ENCODE results near the gene PRM3. TPM values are rescaled to one million over a fixed set of nuclear protein-coding genes. Genes with fewer than 3 reads are reported as not detected.

PRM3 gene
- total RNA-seq = not detected

GRCh38 chr16:11272921-11273720 lies at the start of gene PRM3:
TSS of gene PRM3 (minus strand) at chr16:11273629. CDS start at chr16:11273595, 34 bp downstream.
- ChIA-PET POLR2A (interaction anchor here (1.0 kb wide), 1 partner anchor 38 kb away, joined by 3 read pairs; no protein-coding TSS in a partner anchor), CTCF (interaction anchor here (0.7 to 1.4 kb wide), 2 partner anchors 11 to 309 kb away, joined by 3 to 5 read pairs; no protein-coding TSS in a partner anchor)
- Mint-ChIP-seq H3K27me3 (ENCODE audit: low read depth) (peaks cover 4% of the 10 kb centered on the region), H3K9me3 (ENCODE audit: insufficient read depth) (no peaks in the 10 kb centered on the region), H3K36me3 (ENCODE audit: low read depth) (no peaks in the 10 kb centered on the region), H3K27ac (peak within 1 kb of the TSS; percentile 35), H3K4me1 (ENCODE audit: low read depth) (no peaks in the 10 kb centered on the region), H3K4me3 (no peak within 1 kb of the TSS)
- DNase-seq (no peak), ATAC-seq (no peak)

- Mint-ChIP-seq H3K4me1 (ENCODE audit: low read depth) (peaks cover 59% of the 10 kb centered on the region), H3K9me3 (ENCODE audit: insufficient read depth) (no peaks in the 10 kb centered on the region), H3K4me3 (no peak overlapping the region), H3K27me3 (ENCODE audit: low read depth) (no peaks in the 10 kb centered on the region), H3K27ac (peak overlapping the region; percentile 78), H3K36me3 (ENCODE audit: low read depth) (peaks cover 9% of the 10 kb centered on the region)
- ChIA-PET POLR2A (no interaction called here), CTCF (no interaction called here)
- ATAC-seq (no peak), DNase-seq (no peak)
Observed at GRCh38 chr16:11322823-11323222, 49.4 kb upstream of the PRM3 start.

- peaks cover 2% of the 10 kb centered on the region for H3K36me3 Mint-ChIP-seq (ENCODE audit: low read depth)
- ATAC-seq (no peak), DNase-seq (no peak)
- H3K27me3 Mint-ChIP-seq (ENCODE audit: low read depth) = no peaks in the 10 kb centered on the region
- H3K4me1 Mint-ChIP-seq (ENCODE audit: low read depth) = peaks cover 51% of the 10 kb centered on the region
- no peaks in the 10 kb centered on the region for H3K9me3 Mint-ChIP-seq (ENCODE audit: insufficient read depth)
- H3K4me3 Mint-ChIP-seq = no peak overlapping the region
- ChIA-PET POLR2A (no interaction called here), CTCF (interaction anchor here (1.5 kb wide), 1 partner anchor 35 kb away, joined by 4 read pairs; no protein-coding TSS in a partner anchor)
- H3K27ac Mint-ChIP-seq = no peak overlapping the region
Observed at GRCh38 chr16:11321662-11322061, 48.2 kb upstream of the PRM3 start.

- POLR2A ChIA-PET = no interaction called here
- CTCF ChIA-PET = interaction anchor here (1.5 kb wide), 1 partner anchor 36 kb away, joined by 4 read pairs; no protein-coding TSS in a partner anchor
- H3K4me1 Mint-ChIP-seq (ENCODE audit: low read depth) = peaks cover 47% of the 10 kb centered on the region
- H3K9me3 Mint-ChIP-seq (ENCODE audit: insufficient read depth) = no peaks in the 10 kb centered on the region
- no peaks in the 10 kb centered on the region for H3K27me3 Mint-ChIP-seq (ENCODE audit: low read depth)
- H3K27ac Mint-ChIP-seq = no peak overlapping the region
- H3K36me3 Mint-ChIP-seq (ENCODE audit: low read depth) = peaks cover 2% of the 10 kb centered on the region
- DNase-seq = no peak
- no peak for ATAC-seq
- no peak overlapping the region for H3K4me3 Mint-ChIP-seq
Observed at GRCh38 chr16:11320170-11320569, 46.7 kb upstream of the PRM3 start.

- CTCF ChIA-PET = no interaction called here
- peaks cover 46% of the 10 kb centered on the region for H3K4me1 Mint-ChIP-seq (ENCODE audit: low read depth)
- no peak overlapping the region for H3K4me3 Mint-ChIP-seq
- DNase-seq (no peak), ATAC-seq (no peak)
- no peaks in the 10 kb centered on the region for H3K27me3 Mint-ChIP-seq (ENCODE audit: low read depth)
- peaks cover 2% of the 10 kb centered on the region for H3K36me3 Mint-ChIP-seq (ENCODE audit: low read depth)
- no peaks in the 10 kb centered on the region for H3K9me3 Mint-ChIP-seq (ENCODE audit: insufficient read depth)
- POLR2A ChIA-PET = interaction anchor here (2.0 kb wide), 1 partner anchor 13 kb away, joined by 8 read pairs; no protein-coding TSS in a partner anchor
- H3K27ac Mint-ChIP-seq = peak overlapping the region; percentile 25
Observed at GRCh38 chr16:11319529-11320146, 46.2 kb upstream of the PRM3 start.

- no peak for ATAC-seq
- Mint-ChIP-seq H3K36me3 (ENCODE audit: low read depth) (peaks cover 2% of the 10 kb centered on the region), H3K4me3 (no peak overlapping the region), H3K27me3 (ENCODE audit: low read depth) (no peaks in the 10 kb centered on the region), H3K9me3 (ENCODE audit: insufficient read depth) (no peaks in the 10 kb centered on the region), H3K4me1 (ENCODE audit: low read depth) (peaks cover 50% of the 10 kb centered on the region), H3K27ac (no peak overlapping the region)
- CTCF ChIA-PET = no interaction called here
- no peak for DNase-seq
- POLR2A ChIA-PET = interaction anchor here (2.0 kb wide), 1 partner anchor 14 kb away, joined by 8 read pairs; no protein-coding TSS in a partner anchor
Observed at GRCh38 chr16:11318817-11319216, 45.4 kb upstream of the PRM3 start.

GRCh38 chr16:11316331-11317015 lies 43.0 kb upstream of the PRM3 start:
- DNase-seq (no peak), ATAC-seq (no peak)
- no peaks in the 10 kb centered on the region for H3K27me3 Mint-ChIP-seq (ENCODE audit: low read depth)
- no peak overlapping the region for H3K4me3 Mint-ChIP-seq
- H3K9me3 Mint-ChIP-seq (ENCODE audit: insufficient read depth) = no peaks in the 10 kb centered on the region
- peaks cover 2% of the 10 kb centered on the region for H3K36me3 Mint-ChIP-seq (ENCODE audit: low read depth)
- H3K27ac Mint-ChIP-seq = no peak overlapping the region
- ChIA-PET POLR2A (no interaction called here), CTCF (no interaction called here)
- peaks cover 61% of the 10 kb centered on the region for H3K4me1 Mint-ChIP-seq (ENCODE audit: low read depth)

- no peak for DNase-seq
- H3K4me3 Mint-ChIP-seq = no peak overlapping the region
- peaks cover 2% of the 10 kb centered on the region for H3K36me3 Mint-ChIP-seq (ENCODE audit: low read depth)
- no peaks in the 10 kb centered on the region for H3K27me3 Mint-ChIP-seq (ENCODE audit: low read depth)
- no peak overlapping the region for H3K27ac Mint-ChIP-seq
- CTCF ChIA-PET = no interaction called here
- POLR2A ChIA-PET = no interaction called here
- peaks cover 70% of the 10 kb centered on the region for H3K4me1 Mint-ChIP-seq (ENCODE audit: low read depth)
- H3K9me3 Mint-ChIP-seq (ENCODE audit: insufficient read depth) = no peaks in the 10 kb centered on the region
- no peak for ATAC-seq
Observed at GRCh38 chr16:11315510-11315909, 42.1 kb upstream of the PRM3 start.

- DNase-seq (no peak), ATAC-seq (no peak)
- H3K36me3 Mint-ChIP-seq (ENCODE audit: low read depth) = peaks cover 2% of the 10 kb centered on the region
- POLR2A ChIA-PET = no interaction called here
- CTCF ChIA-PET = no interaction called here
- no peaks in the 10 kb centered on the region for H3K27me3 Mint-ChIP-seq (ENCODE audit: low read depth)
- H3K4me3 Mint-ChIP-seq = no peak overlapping the region
- H3K27ac Mint-ChIP-seq = peak overlapping the region; percentile 10
- H3K4me1 Mint-ChIP-seq (ENCODE audit: low read depth) = peaks cover 74% of the 10 kb centered on the region
- H3K9me3 Mint-ChIP-seq (ENCODE audit: insufficient read depth) = no peaks in the 10 kb centered on the region
Observed at GRCh38 chr16:11314309-11314894, 41.0 kb upstream of the PRM3 start.

- POLR2A ChIA-PET = interaction anchor here (0.6 kb wide), 1 partner anchor 399 kb away, joined by 3 read pairs; no protein-coding TSS in a partner anchor
- no peaks in the 10 kb centered on the region for H3K27me3 Mint-ChIP-seq (ENCODE audit: low read depth)
- ATAC-seq (no peak), DNase-seq (no peak)
- H3K4me1 Mint-ChIP-seq (ENCODE audit: low read depth) = peaks cover 77% of the 10 kb centered on the region
- no peaks in the 10 kb centered on the region for H3K9me3 Mint-ChIP-seq (ENCODE audit: insufficient read depth)
- H3K4me3 Mint-ChIP-seq = no peak overlapping the region
- CTCF ChIA-PET = interaction anchor here (0.6 to 0.7 kb wide), 3 partner anchors 15 to 267 kb away, joined by 3 read pairs; no protein-coding TSS in a partner anchor
- no peaks in the 10 kb centered on the region for H3K36me3 Mint-ChIP-seq (ENCODE audit: low read depth)
- peak overlapping the region; percentile 10 for H3K27ac Mint-ChIP-seq
Observed at GRCh38 chr16:11313493-11314308, 40.3 kb upstream of the PRM3 start.
